Measurements from ENCODE around the gene LGALS7. TPM values are rescaled to one million over a fixed set of nuclear protein-coding genes. Genes with fewer than 3 reads are reported as not detected.

Gene LGALS7
- total and polyA plus RNA-seq, 7 donors: not detected

DNA sequence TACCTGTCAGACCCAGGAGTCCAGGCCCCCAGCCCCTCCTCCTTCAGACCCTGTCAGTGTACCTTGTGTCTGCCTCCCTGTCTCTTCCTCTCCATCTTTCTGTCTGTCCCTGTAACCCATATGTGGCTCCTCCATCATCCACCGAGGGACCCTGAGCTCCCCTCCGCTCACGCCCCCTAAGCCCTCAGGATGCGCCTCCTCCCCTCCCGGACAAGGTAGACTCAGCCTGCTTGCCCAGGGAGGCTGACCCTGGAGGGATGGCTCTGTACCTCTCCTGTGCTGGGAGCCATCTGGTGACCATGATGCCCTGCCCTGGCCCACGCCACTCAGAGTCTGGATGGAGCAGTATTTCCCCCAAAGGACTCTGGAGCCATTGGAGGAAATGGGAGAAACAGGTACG is 28.0 kb downstream of the LGALS7 start:
- Histone ChIP-seq H3K27me3 (no peaks in the 10 kb centered on the region), H3K36me3 (no peaks in the 10 kb centered on the region), H3K4me1 (no peaks in the 10 kb centered on the region), H3K4me3 (no peak overlapping the region), H3K27ac (no peak overlapping the region), H3K9me3 (no peaks in the 10 kb centered on the region)
- TF ChIP-seq POLR2AphosphoS5 (IDR thresholded peaks at IDR 0.05): no peak
- no peak for TF ChIP-seq EP300 (IDR thresholded peaks at IDR 0.05)
- TF ChIP-seq POLR2A (IDR thresholded peaks at IDR 0.05): no peak
- TF ChIP-seq CTCF (IDR thresholded peaks at IDR 0.05): no peak
- intact Hi-C loops (cut with DNase I): no loop called here
- 84 to 89% methylated on average over 7 of the region's 7 CpGs for WGBS, 2 donors
- no peak for DNase-seq

DNA sequence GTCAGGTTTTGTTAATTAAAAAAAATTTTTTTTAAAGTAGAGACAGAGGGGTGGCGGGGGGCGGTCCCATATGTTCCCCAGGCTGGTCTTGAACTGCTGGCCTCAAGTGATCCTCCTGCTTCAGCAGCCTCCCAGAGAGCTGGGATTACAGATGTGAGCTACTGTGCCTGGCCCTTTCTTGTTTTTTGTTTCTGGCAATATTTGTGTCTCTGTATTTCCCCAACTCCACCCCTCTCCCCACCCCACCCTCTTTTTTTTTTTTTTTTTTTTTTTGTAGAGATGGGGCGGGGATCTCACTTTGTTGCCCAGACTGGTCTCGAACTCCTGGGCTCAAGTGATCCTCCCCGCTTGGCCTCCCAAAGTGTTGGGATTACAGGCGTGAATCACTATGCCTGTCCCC is 28.4 kb downstream of the LGALS7 start:
- WGBS, 2 donors: 73 to 85% methylated on average over 6 of the region's 6 CpGs

GRCh38 chr19:38744298-38744681 is 29.0 kb downstream of the LGALS7 start, which contains the start of gene CAPN12:
Gene CAPN12 (minus strand): TSS chr19:38744474. CDS start chr19:38744165, 309 bp downstream.
- Histone ChIP-seq H3K4me1 (no peaks in the 10 kb centered on the region), H3K27me3 (no peaks in the 10 kb centered on the region), H3K9me3 (no peaks in the 10 kb centered on the region), H3K4me3 (no peak within 1 kb of the TSS), H3K36me3 (no peaks in the 10 kb centered on the region), H3K27ac (no peak within 1 kb of the TSS)
- no peak for TF ChIP-seq EP300 (IDR thresholded peaks at IDR 0.05)
- TF ChIP-seq POLR2AphosphoS5 (IDR thresholded peaks at IDR 0.05): no peak
- no peak for TF ChIP-seq POLR2A (IDR thresholded peaks at IDR 0.05)
- TF ChIP-seq CTCF (IDR thresholded peaks at IDR 0.05): no peak
- intact Hi-C loops (cut with DNase I): no loop called here
- no peak for DNase-seq
- 88% methylated on average over 10 of the region's 10 CpGs for WGBS, 2 donors

More for the DNA sequence above, 28.4 kb downstream of the LGALS7 start:
- Histone ChIP-seq H3K4me3 (no peak overlapping the region), H3K27ac (no peak overlapping the region), H3K36me3 (no peaks in the 10 kb centered on the region), H3K4me1 (no peaks in the 10 kb centered on the region), H3K27me3 (no peaks in the 10 kb centered on the region), H3K9me3 (no peaks in the 10 kb centered on the region)
- intact Hi-C loops (cut with DNase I): no loop called here
- DNase-seq: no peak
- TF ChIP-seq POLR2A (IDR thresholded peaks at IDR 0.05) (no peak), POLR2AphosphoS5 (IDR thresholded peaks at IDR 0.05) (no peak), CTCF (IDR thresholded peaks at IDR 0.05) (no peak), EP300 (IDR thresholded peaks at IDR 0.05) (no peak)

DNA sequence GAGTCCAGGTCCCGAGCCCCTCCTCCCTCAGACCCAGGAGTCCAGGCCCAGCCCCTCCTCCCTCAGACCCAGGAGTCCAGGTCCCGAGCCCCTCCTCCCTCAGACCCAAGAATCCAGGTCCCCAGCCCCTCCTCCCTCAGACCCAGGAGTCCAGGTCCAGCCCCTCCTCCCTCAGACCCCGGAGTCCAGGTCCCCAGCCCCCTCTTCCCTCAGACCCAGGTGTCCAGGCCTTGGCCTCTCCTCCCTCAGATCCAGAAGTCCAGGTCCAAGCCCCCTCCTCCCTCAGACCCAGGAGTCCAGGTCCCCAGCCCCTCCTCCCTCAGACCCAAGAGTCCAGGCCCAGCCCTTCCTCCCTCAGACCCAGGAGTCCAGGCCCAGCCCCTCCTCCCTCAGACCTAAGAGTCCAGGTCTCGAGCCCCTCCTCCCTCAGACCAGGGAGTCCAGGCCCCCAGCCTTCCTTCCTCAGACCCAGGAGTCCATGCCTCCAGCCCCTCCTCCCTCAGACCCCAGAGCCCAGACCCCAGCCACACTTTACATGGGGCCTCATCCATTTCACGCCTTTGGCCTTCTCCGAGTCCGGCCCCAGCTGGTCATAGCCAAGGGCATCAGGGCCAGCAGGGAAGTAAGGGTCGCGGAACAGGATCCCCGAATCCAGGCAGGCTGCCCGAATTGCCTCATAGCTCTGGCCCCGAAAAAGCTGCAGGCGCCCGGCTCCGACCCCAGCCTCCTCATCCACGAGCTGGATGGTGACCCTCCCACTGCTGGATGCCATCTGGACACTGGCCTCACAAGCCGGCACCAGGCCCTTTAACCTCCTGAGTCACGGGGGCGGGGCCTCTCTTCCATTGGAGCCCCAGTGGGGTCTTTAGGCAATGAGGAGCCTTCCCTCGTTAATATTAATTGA is 29.7 kb downstream of the LGALS7 start:
- intact Hi-C loops (cut with DNase I): no loop called here
- WGBS, 2 donors: 81 to 83% methylated on average over 20 of the region's 20 CpGs
- no peaks in the 10 kb centered on the region for H3K4me1 ChIP-seq
- DNase-seq: peak; percentile 64
- H3K4me3 ChIP-seq: no peak overlapping the region
- H3K9me3 ChIP-seq: no peaks in the 10 kb centered on the region
- H3K27me3 ChIP-seq: no peaks in the 10 kb centered on the region
- TF ChIP-seq POLR2A (IDR thresholded peaks at IDR 0.05) (no peak), CTCF (IDR thresholded peaks at IDR 0.05) (no peak), EP300 (IDR thresholded peaks at IDR 0.05) (no peak), POLR2AphosphoS5 (IDR thresholded peaks at IDR 0.05) (no peak)
- H3K36me3 ChIP-seq: no peaks in the 10 kb centered on the region
- no peak overlapping the region for H3K27ac ChIP-seq
